K562 (cell line): Measurements from ENCODE around the gene DLGAP3. TPM values are rescaled to one million over a fixed set of nuclear protein-coding genes. Genes with fewer than 3 reads are reported as not detected.
A peak's percentile ranks its signal among the peaks of the same experiment; 100 is the strongest.

Experiments used
- ATAC-seq: fragments of 200-7000 bp; cut with Tn5 transposase; 3 replicates; pipeline ENCODE4 v1.9.1; 2020; ENCODE audit warnings: moderate library complexity
- BruUV-seq: library from RNA; stranded (reverse); fragments of 400-500 nt; replicated peaks from 2 replicates; lab custom pipeline; 2021; lab: Mats Ljungman, UMichigan
- CTCF ChIA-PET: fragments of 300-600 bp; formaldehyde crosslinking; extraction: SDS; loops from one replicate; lab custom pipeline; 2021; ENCODE audit warnings: low intra/inter-chr PET ratio; lab: Yijun Ruan, JAX
- POLR2A ChIA-PET: fragments of 300-600, 350-650 bp; sonication (Branson Sonifier 250); formaldehyde crosslinking; extraction: SDS; loops from one replicate; lab custom pipeline; 2021; ENCODE audit warnings: antibody characterized with exemption, inconsistent platforms; lab: Yijun Ruan, JAX
- DNase-seq, 4 experiments: peaks; one replicate each; pipeline versions ENCODE4 v3.0.0 to v3.0.0-alpha.2; 2011 to 2018; ENCODE audit warnings: low spot score in 3 of 4, mixed read lengths in 3 of 4; ENCODE audit errors: extremely low read depth in 1 of 4
- FAIRE-seq: peaks from 2 replicates; lab custom pipeline; 2011; peaks lifted over from hg19 to GRCh38; lab: Jason Lieb, UNC
- H2AFZ ChIP-seq: 2 replicates; pipeline ENCODE4 v1.6.0; 2011; ENCODE audit warnings: low read depth, low read length, control low read depth, inconsistent platforms
- H3K27ac ChIP-seq: fragments of 200-600 bp; 3 replicates; pipeline ENCODE4 v1.8.0; 2011; ENCODE audit warnings: low read depth, mild to moderate bottlenecking, control low read depth, inconsistent platforms, low read length, moderate library complexity, mixed read lengths; ENCODE audit errors: extremely low read depth
- H3K27me3 ChIP-seq, 2 experiments: fragments of 300-600 bp in 1 of 2; 2 replicates in 1 of 2; 3 replicates in 1 of 2; pipeline versions ENCODE4 v1.6.0 to v1.8.0; 2011; ENCODE audit warnings: inconsistent platforms in 2 of 2, low read length in 2 of 2, mild to moderate bottlenecking in 1 of 2, mixed read lengths in 1 of 2, moderate library complexity in 1 of 2; ENCODE audit not compliant: control insufficient read depth in 2 of 2, insufficient read depth in 2 of 2
- H3K36me3 ChIP-seq: fragments of 300-600 bp; 3 replicates; pipeline ENCODE4 v1.8.0; 2011; ENCODE audit warnings: mild to moderate bottlenecking, low read length, inconsistent platforms; ENCODE audit not compliant: control insufficient read depth, insufficient read depth
- H3K4me1 ChIP-seq, 2 experiments: fragments of 200-600 bp in 1 of 2; replicated peaks in 1 of 2; 2 replicates in 1 of 2; 3 replicates in 1 of 2; pipeline versions ENCODE4 v1.5.1 to v1.8.0; 2011; ENCODE audit warnings: inconsistent platforms in 2 of 2, low read length in 2 of 2, mild to moderate bottlenecking in 1 of 2, mixed read lengths in 1 of 2, moderate library complexity in 1 of 2; ENCODE audit not compliant: control insufficient read depth in 2 of 2, insufficient read depth in 2 of 2
- H3K4me2 ChIP-seq: 2 replicates; pipeline ENCODE4 v1.6.1; 2011; ENCODE audit warnings: low read length, control low read depth, inconsistent platforms, mixed read lengths; ENCODE audit not compliant: insufficient read depth
- H3K4me3 ChIP-seq: fragments of 200-600 bp; sonication (generic), shearing (Covaris generic); 2 replicates; pipeline ENCODE4 v1.5.1; 2016; ENCODE audit warnings: control low read depth, inconsistent platforms
- H3K79me2 ChIP-seq: fragments of 200-600 bp; 3 replicates; pipeline ENCODE4 v1.8.0; 2011; ENCODE audit warnings: low read length, inconsistent platforms; ENCODE audit not compliant: control insufficient read depth, insufficient read depth
- H3K9ac ChIP-seq, 2 experiments: 2 replicates each; pipeline versions ENCODE4 v1.6.0 to v1.6.1; 2011; ENCODE audit warnings: low read depth in 2 of 2, low read length in 2 of 2, control low read depth in 1 of 2, inconsistent platforms in 1 of 2, mild to moderate bottlenecking in 1 of 2, mixed read lengths in 1 of 2; ENCODE audit not compliant: insufficient read depth in 1 of 2
- H3K9me1 ChIP-seq: one replicate; pipeline ENCODE4 v1.6.0; 2011; ENCODE audit warnings: inconsistent platforms, mild to moderate bottlenecking, low read length, moderate library complexity; ENCODE audit not compliant: control insufficient read depth, insufficient read depth
- H3K9me3 ChIP-seq: replicated peaks from 2 replicates; pipeline ENCODE4 v1.5.1; 2011; ENCODE audit warnings: low read depth, low read length, inconsistent platforms; ENCODE audit not compliant: control insufficient read depth, insufficient read depth
- H4K20me1 ChIP-seq: replicated peaks from 2 replicates; pipeline ENCODE4 v1.6.1; 2011; ENCODE audit warnings: low read length, inconsistent platforms, mixed read lengths; ENCODE audit not compliant: control insufficient read depth, insufficient read depth
- REST ChIP-seq, 2 experiments: fragments of 450-650 bp; formaldehyde crosslinking in 1 of 2; IDR thresholded peaks; 2 replicates each; pipeline versions ENCODE4 v1.4.0 to v1.6.1; 2014 to 2020; ENCODE audit warnings: mild to moderate bottlenecking in 2 of 2, borderline replicate concordance in 1 of 2, low read depth in 1 of 2
- ZNF212 ChIP-seq: fragments of 450-650 bp; formaldehyde crosslinking; IDR thresholded peaks from 2 replicates; pipeline ENCODE4 v1.4.0; 2020; ENCODE audit warnings: mild to moderate bottlenecking
- WGBS: fragments of 100-300 bp; shearing (Covaris generic); methylation state at CpG from one replicate; pipeline ENCODE4 v1.1.6; 2016; ENCODE audit warnings: low coverage, mixed read lengths; ENCODE audit not compliant: insufficient coverage; ENCODE audit errors: missing lambda C conversion rate; 5-methylcytosine and 5-hydroxymethylcytosine counted together
- in situ Hi-C: fragments of 300-500 bp; cut with MboI; formaldehyde crosslinking; loops from 4 replicates; pipeline ENCODE4 v1.15.0; 2018; ENCODE audit warnings: inconsistent platforms, mixed read lengths
- intact Hi-C: fragments of 100-400 bp; cut with micrococcal nuclease; formaldehyde crosslinking; loops from 2 replicates; pipeline ENCODE4 v1.14.2; 2022
- polyA plus RNA-seq, 8 experiments: library from polyadenylated mRNA; depleted of rRNA in 4 of 8; stranded (reverse) in 5 of 8; unstranded in 3 of 8; fragments of >200 nt; fragmentation: Nextera tagmentation in 2 of 8; fragmentation: Illumina TruSeq in 1 of 8; extraction: Ambion mirVana in 2 of 8; extraction: Trizol in 1 of 8; gene quantifications; 2 replicates each; pipeline versions ENCODE4 v1.2.1 to v1.2.3, GENCODE V29; 2011 to 2014; ENCODE audit warnings: inconsistent platforms in 1 of 8, missing spikeins in 1 of 8
- total RNA-seq, 7 experiments: library from RNA; depleted of rRNA in 6 of 7; stranded (reverse); fragments of >200 nt in 6 of 7; fragmentation: Illumina TruSeq in 2 of 7; extraction: Trizol in 2 of 7; gene quantifications; 2 replicates each; pipeline versions ENCODE4 v1.2.1 to v1.2.3, GENCODE V29; 2011 to 2021; ENCODE audit warnings: low replicate concordance in 1 of 7

The DLGAP3 gene
- total and polyA plus RNA-seq, 9 of the 15 experiments (the other 6 are each of a cell fraction or from before 2014, with no cell fraction given), result 0.01 to 0.16 (median 0.07) TPM; not detected in 6

DNA sequence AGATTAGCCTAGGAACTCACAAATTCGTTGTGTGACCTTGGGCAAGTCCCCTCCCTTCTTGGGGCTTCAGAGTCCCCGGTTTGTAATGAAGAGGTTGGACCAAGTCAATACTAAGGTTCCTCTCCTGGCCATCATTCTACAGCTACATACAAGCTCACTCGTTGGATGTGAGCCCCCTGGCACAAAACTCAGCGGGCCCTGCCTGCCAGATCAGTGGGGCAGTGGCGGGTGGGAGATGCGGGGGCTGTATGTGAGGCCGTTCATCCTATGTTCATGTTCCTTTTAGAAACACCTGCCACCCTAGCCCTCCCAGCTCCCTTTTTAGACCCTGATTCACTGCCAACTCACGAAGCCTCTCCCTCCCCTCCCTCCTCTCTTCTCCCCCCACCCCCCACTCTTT is 2.1 kb downstream of the DLGAP3 start:
- H3K4me3 ChIP-seq, result no peak overlapping the region
- POLR2A ChIA-PET, result no interaction called here
- H3K9ac ChIP-seq, result no peak overlapping the region
- H3K79me2 ChIP-seq, result no peaks in the 10 kb centered on the region
- no peak for TF ChIP-seq ZNF212 (CRISPR knock-in tag)
- 0 out of 2 replicates have a peak, but pooled peaks have one; percentile 0 for TF ChIP-seq REST (IDR thresholded peaks at IDR 0.05; ENCODE audit: borderline replicate concordance)
- TF ChIP-seq REST (CRISPR knock-in tag; IDR thresholded peaks at IDR 0.05; ENCODE audit: low read depth), result no peak
- peaks cover 23 to 40% of the 10 kb centered on the region in 2 experiments for H3K27me3 ChIP-seq
- H3K4me1 ChIP-seq, result peaks cover 4 to 18% of the 10 kb centered on the region in 2 experiments; a peak in 3 of 5 replicates
- CTCF ChIA-PET, result no interaction called here
- H3K27ac ChIP-seq, result no peak overlapping the region
- no peak for FAIRE-seq
- BruUV-seq, result no TSS peak
- in situ Hi-C loops (no loop called here), intact Hi-C loops (no loop called here)
- no peak overlapping the region for H3K4me2 ChIP-seq
- H4K20me1 ChIP-seq, result peaks cover 18% of the 10 kb centered on the region
- H3K9me1 ChIP-seq, result peaks cover 3% of the 10 kb centered on the region
- no peaks in the 10 kb centered on the region; the same call in 2 of the 3 replicates for H3K36me3 ChIP-seq
- no peak for ATAC-seq
- WGBS, result 0% methylated on average over 7 of the region's 8 CpGs
- H3K9me3 ChIP-seq, result no peaks in the 10 kb centered on the region
- no peak for DNase-seq
- H2AFZ ChIP-seq, result no peak overlapping the region
